GM12878 (cell line): Measurements from ENCODE around the gene NCKAP5. TPM values are rescaled to one million over a fixed set of nuclear protein-coding genes. Genes with fewer than 3 reads are reported as not detected.

ENCODE experiments used
- ATAC-seq: fragments of 200-7000 bp; cut with Tn5 transposase; 3 replicates; pipeline ENCODE4 v1.9.1; 2020; ENCODE audit warnings: mild to moderate bottlenecking, moderate library complexity
- BruUV-seq: library from RNA; stranded (reverse); fragments of 400-500 nt; replicated peaks from 2 replicates; lab custom pipeline; 2021; lab: Mats Ljungman, UMichigan
- CTCF ChIA-PET: fragments of 300-600 bp; sonication (Branson Sonifier 250); formaldehyde crosslinking; extraction: SDS; loops from one replicate; lab custom pipeline; 2021; ENCODE audit warnings: inconsistent platforms; lab: Yijun Ruan, JAX
- POLR2A ChIA-PET: fragments of 350-600 bp; formaldehyde crosslinking; extraction: SDS; loops from one replicate; lab custom pipeline; 2021; ENCODE audit warnings: inconsistent platforms; lab: Charles Lee
- RAD21 ChIA-PET: fragments of 300-600 bp; sonication (Branson Sonifier 250); formaldehyde crosslinking; loops from one replicate; lab custom pipeline; 2023; ENCODE audit warnings: antibody characterized with exemption; ENCODE audit not compliant: unreplicated experiment; lab: Charles Lee
- SMC1A ChIA-PET: fragments of 300-600 bp; sonication (Branson Sonifier 250); formaldehyde crosslinking; loops from one replicate; lab custom pipeline; 2023; ENCODE audit not compliant: unreplicated experiment, uncharacterized antibody; lab: Charles Lee
- DNase-seq: peaks from one replicate; pipeline ENCODE4 v3.0.0-alpha.2; 2011; ENCODE audit warnings: low read depth, low spot score
- FAIRE-seq: peaks from 3 replicates; lab custom pipeline; 2011; peaks lifted over from hg19 to GRCh38; lab: Jason Lieb, UNC
- H2AFZ ChIP-seq: 2 replicates; pipeline ENCODE4 v1.6.0; 2011; ENCODE audit warnings: low read depth, low read length, control low read depth; ENCODE audit not compliant: control insufficient read depth
- H3K27ac ChIP-seq: 2 replicates; pipeline ENCODE4 v1.5.1; 2011; ENCODE audit warnings: control low read depth; ENCODE audit not compliant: control insufficient read depth, insufficient read depth
- H3K27me3 ChIP-seq, 2 experiments: replicated peaks in 1 of 2; 2 replicates each; pipeline versions ENCODE4 v1.6.0 to v1.6.1; 2011; ENCODE audit warnings: low read length in 1 of 2; ENCODE audit not compliant: control insufficient read depth in 2 of 2, insufficient read depth in 2 of 2
- H3K36me3 ChIP-seq, 2 experiments: 2 replicates each; pipeline ENCODE4 v1.5.1; 2011; ENCODE audit warnings: low read length in 1 of 2; ENCODE audit not compliant: control insufficient read depth in 2 of 2, insufficient read depth in 2 of 2
- H3K4me1 ChIP-seq: 2 replicates; pipeline ENCODE4 v1.6.1; 2011; ENCODE audit warnings: mild to moderate bottlenecking, low read length, moderate library complexity, mixed read lengths; ENCODE audit not compliant: control insufficient read depth, insufficient read depth
- H3K4me2 ChIP-seq: 2 replicates; pipeline ENCODE4 v1.6.0; 2011; ENCODE audit warnings: control low read depth; ENCODE audit not compliant: control insufficient read depth, insufficient read depth
- H3K4me3 ChIP-seq: fragments of 200-600 bp; sonication (generic); 2 replicates; pipeline ENCODE4 v1.5.1; 2016
- H3K79me2 ChIP-seq: 2 replicates; pipeline ENCODE4 v1.6.0; 2011; ENCODE audit warnings: low read length; ENCODE audit not compliant: control insufficient read depth, insufficient read depth
- H3K9ac ChIP-seq: 2 replicates; pipeline ENCODE4 v1.8.0; 2011; ENCODE audit warnings: low read length, control low read depth, mixed read lengths; ENCODE audit not compliant: control insufficient read depth, insufficient read depth
- H3K9me3 ChIP-seq: replicated peaks from 3 replicates; pipeline ENCODE4 v1.5.1; 2011; ENCODE audit warnings: mild to moderate bottlenecking, low read length; ENCODE audit not compliant: control insufficient read depth, insufficient read depth
- H4K20me1 ChIP-seq: 2 replicates; pipeline ENCODE4 v1.6.0; 2011; ENCODE audit not compliant: control insufficient read depth, insufficient read depth
- BHLHE40 ChIP-seq, 2 experiments: fragments of 450-650 bp in 1 of 2; IDR thresholded peaks; 2 replicates each; pipeline ENCODE4 v1.6.1; 2011 to 2017; ENCODE audit warnings: low read depth in 2 of 2, borderline replicate concordance in 1 of 2, improper control_type of control experiment in 1 of 2, low read length in 1 of 2, mild to moderate bottlenecking in 1 of 2
- SMAD5 ChIP-seq: IDR thresholded peaks from 2 replicates; pipeline ENCODE4 v1.6.1; 2016; ENCODE audit warnings: antibody characterized with exemption, low read depth
- WGBS: methylation state at CpG from one replicate; pipeline ENCODE4 v1.1.6; 2016; ENCODE audit warnings: low lambda C conversion rate; ENCODE audit not compliant: insufficient replicate concordance, insufficient coverage; ENCODE audit errors: missing lambda C conversion rate; 5-methylcytosine and 5-hydroxymethylcytosine counted together
- in situ Hi-C: fragments of 300-500 bp; cut with MboI; formaldehyde crosslinking; loops from 9 replicates; pipeline ENCODE4 v1.14.3; 2018; ENCODE audit warnings: mixed read lengths
- intact Hi-C: fragments of 100-400 bp; cut with micrococcal nuclease; formaldehyde crosslinking; loops from one replicate; pipeline ENCODE4 v1.14.2; 2022; ENCODE audit not compliant: unreplicated experiment
- polyA plus RNA-seq, 11 experiments: library from polyadenylated mRNA; depleted of rRNA in 4 of 11; unstranded in 6 of 11; stranded (reverse) in 5 of 11; fragments of >200 nt; fragmentation: Nextera tagmentation in 4 of 11; fragmentation: Illumina TruSeq in 1 of 11; extraction: Ambion mirVana in 4 of 11; extraction: Trizol in 1 of 11; gene quantifications; 1 replicate in 1 of 11; 2 replicates in 10 of 11; pipeline versions ENCODE4 v1.2.1 to v1.2.3, GENCODE V29; 2011 to 2016; ENCODE audit warnings: inconsistent platforms in 2 of 11, missing spikeins in 2 of 11, low read depth in 1 of 11
- total RNA-seq, 4 experiments: library from RNA; depleted of rRNA in 3 of 4; stranded (reverse); fragments of >200 nt in 3 of 4; fragmentation: Illumina TruSeq in 1 of 4; extraction: Trizol in 1 of 4; gene quantifications; 2 replicates each; pipeline versions ENCODE4 v1.2.1 to v1.2.3, GENCODE V29; 2013 to 2021
- TF ChIP-seq, protein P1 (sequence below): fragments of 450-650 bp; IDR thresholded peaks from 2 replicates; pipeline ENCODE4 v1.6.1; 2016; ENCODE audit warnings: mild to moderate bottlenecking, moderate library complexity, borderline replicate concordance

Gene NCKAP5
- total and polyA plus RNA-seq, 10 of the 15 experiments (the other 5 are each of a cell fraction or from before 2014, with no cell fraction given) = 0.06 to 0.44 (median 0.16) TPM

DNA sequence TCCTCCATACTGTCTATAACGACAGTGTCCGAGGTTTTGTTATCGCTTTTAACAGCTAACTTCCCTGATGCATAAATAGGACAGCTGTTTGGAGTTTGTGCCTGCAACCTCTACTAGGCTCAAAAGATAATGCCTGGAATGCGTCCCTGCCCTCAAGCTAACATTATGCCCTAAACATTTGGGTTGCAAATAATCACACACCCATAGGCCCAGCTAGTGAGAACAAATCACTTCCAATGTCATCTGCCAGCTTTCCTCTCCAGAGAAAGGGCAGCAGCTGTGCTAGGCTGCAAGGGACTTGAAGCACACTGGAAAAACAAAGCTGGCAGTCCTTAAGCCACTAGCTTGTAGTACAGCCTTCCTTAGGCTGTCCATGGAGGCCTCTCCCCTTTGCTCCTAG, 696.4 kb downstream of the NCKAP5 start:
- BruUV-seq = no TSS peak
- no peak for FAIRE-seq

More for the DNA sequence above, 696.4 kb downstream of the NCKAP5 start:
- intact Hi-C loops (no loop called here), in situ Hi-C loops (no loop called here)
- no peaks in the 10 kb centered on the region for H3K36me3 ChIP-seq
- TF ChIP-seq BHLHE40 (IDR thresholded peaks at IDR 0.05; ENCODE audit: borderline replicate concordance in 1 of 2, low read depth in 2 of 2, low read length in 1 of 2) (no peak), SMAD5 (no peak)
- TF ChIP-seq, protein P1, sequence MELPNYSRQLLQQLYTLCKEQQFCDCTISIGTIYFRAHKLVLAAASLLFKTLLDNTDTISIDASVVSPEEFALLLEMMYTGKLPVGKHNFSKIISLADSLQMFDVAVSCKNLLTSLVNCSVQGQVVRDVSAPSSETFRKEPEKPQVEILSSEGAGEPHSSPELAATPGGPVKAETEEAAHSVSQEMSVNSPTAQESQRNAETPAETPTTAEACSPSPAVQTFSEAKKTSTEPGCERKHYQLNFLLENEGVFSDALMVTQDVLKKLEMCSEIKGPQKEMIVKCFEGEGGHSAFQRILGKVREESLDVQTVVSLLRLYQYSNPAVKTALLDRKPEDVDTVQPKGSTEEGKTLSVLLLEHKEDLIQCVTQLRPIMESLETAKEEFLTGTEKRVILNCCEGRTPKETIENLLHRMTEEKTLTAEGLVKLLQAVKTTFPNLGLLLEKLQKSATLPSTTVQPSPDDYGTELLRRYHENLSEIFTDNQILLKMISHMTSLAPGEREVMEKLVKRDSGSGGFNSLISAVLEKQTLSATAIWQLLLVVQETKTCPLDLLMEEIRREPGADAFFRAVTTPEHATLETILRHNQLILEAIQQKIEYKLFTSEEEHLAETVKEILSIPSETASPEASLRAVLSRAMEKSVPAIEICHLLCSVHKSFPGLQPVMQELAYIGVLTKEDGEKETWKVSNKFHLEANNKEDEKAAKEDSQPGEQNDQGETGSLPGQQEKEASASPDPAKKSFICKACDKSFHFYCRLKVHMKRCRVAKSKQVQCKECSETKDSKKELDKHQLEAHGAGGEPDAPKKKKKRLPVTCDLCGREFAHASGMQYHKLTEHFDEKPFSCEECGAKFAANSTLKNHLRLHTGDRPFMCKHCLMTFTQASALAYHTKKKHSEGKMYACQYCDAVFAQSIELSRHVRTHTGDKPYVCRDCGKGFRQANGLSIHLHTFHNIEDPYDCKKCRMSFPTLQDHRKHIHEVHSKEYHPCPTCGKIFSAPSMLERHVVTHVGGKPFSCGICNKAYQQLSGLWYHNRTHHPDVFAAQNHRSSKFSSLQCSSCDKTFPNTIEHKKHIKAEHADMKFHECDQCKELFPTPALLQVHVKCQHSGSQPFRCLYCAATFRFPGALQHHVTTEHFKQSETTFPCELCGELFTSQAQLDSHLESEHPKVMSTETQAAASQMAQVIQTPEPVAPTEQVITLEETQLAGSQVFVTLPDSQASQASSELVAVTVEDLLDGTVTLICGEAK = no peak
- no peak for ATAC-seq
- no peak overlapping the region for H3K27ac ChIP-seq
- ChIA-PET RAD21 (interaction anchor here (1.0 to 1.4 kb wide), 2 partner anchors 106 to 325 kb away, joined by 3 read pairs; no protein-coding TSS in a partner anchor), CTCF (interaction anchor here (0.8 to 1.2 kb wide), 2 partner anchors 20 to 52 kb away, joined by 3 read pairs; no protein-coding TSS in a partner anchor), POLR2A (no interaction called here), SMC1A (interaction anchor here (0.8 to 2.1 kb wide), 2 partner anchors 11 to 165 kb away, joined by 3 to 12 read pairs; no protein-coding TSS in a partner anchor)
- no peaks in the 10 kb centered on the region for H3K79me2 ChIP-seq
- no peak overlapping the region for H3K4me3 ChIP-seq
- H3K4me2 ChIP-seq = no peak overlapping the region
- no peaks in the 10 kb centered on the region for H4K20me1 ChIP-seq
- no peak for DNase-seq
- H3K9ac ChIP-seq = no peak overlapping the region
- H2AFZ ChIP-seq = no peak overlapping the region
- H3K4me1 ChIP-seq = no peaks in the 10 kb centered on the region
- WGBS = 41% methylated on average over 4 of the region's 4 CpGs
- no peaks in the 10 kb centered on the region for H3K9me3 ChIP-seq
- no peaks in the 10 kb centered on the region for H3K27me3 ChIP-seq
